CD4-positive, alpha-beta T cell treated with Interleukin-1 beta for 1 hour (primary cell): ENCODE data around the gene FOXF1.

Experiments used
- DNase-seq, 2 donors: peaks; one replicate each; pipeline ENCODE4 v3.0.0-alpha.2; 2020 to 2022

The FOXF1 gene

DNA sequence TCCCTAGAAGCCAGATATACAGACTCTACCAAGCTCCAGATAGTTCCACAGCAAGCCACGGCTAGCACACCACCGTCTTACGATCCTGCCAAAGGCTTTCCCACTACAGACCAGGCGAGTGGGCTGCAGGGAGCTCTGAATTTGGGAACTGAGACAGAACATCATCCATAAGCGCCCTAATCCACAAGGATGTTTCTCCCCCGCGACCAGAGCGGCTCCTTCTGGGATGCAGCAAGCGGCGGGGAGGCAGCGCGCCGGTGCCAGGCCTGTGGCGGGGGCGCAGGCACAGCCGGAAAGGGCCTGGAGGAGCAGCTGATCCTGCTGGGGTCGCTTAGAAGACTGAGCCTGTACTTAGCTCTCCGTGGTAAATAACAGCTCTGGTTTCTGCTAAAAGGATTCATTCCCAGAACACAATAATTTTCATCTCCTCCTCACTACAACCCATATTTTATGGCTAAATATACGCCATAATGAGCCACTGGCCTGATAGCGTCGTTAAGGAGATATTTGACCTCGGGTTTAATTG, 16.2 kb upstream of the FOXF1 start:
- DNase-seq, result no peak

DNA sequence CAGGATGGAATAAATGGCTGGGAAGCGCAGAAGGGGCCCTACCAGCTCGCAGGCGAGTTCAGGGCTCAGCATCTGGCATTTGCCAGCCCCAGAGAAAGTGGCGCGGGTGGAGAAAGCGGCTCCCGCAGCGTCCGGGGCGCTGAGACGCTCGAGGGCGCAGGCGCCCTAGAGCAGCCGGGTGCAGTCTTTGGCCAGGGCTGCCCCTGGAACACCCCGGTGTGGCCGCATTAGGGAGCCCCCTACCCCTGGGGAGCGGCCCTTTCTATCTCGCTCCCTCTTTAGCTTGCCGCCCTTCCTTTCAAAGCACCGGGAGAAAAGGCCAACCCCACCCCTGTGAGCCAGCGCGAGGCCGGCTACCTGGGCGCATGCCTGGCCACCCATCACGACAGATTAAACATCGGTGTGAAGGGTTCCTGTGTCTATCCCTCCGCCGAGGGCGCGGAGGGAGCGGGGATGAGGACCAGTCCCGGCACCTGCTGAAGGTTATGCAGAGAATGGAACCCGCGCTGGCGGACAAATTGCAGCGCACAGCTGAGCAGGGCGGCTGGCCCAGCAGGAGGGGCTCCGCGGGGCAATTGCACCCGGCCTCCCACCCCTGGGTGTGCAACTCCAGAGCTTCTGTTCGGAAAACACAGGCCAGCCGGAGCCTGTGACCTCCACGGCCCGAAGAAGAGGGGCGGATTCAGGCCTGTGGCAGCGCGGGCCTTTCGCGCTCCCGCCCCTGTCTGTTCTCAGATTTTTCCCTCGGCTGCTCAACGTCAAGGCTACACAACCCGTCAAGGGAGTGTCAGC, 15.6 kb upstream of the FOXF1 start:
- no peak for DNase-seq

DNA sequence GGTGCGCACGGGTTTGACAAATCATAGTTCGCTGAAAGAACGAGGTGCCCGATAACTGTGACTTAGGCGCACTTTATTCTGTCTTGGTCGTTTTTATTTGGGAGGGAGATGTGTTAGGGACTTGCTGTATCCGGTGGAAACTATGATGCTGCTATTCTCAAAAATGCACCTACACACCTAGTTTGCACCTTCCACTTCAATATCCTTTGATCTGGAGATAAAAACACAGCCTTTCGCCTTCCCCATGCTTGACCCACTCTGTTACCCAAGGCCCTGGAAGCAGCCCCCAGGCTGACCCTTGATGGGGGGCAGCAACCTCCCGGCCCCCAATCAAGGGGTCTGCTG, 15.0 kb upstream of the FOXF1 start:
- DNase-seq, result no peak

DNA sequence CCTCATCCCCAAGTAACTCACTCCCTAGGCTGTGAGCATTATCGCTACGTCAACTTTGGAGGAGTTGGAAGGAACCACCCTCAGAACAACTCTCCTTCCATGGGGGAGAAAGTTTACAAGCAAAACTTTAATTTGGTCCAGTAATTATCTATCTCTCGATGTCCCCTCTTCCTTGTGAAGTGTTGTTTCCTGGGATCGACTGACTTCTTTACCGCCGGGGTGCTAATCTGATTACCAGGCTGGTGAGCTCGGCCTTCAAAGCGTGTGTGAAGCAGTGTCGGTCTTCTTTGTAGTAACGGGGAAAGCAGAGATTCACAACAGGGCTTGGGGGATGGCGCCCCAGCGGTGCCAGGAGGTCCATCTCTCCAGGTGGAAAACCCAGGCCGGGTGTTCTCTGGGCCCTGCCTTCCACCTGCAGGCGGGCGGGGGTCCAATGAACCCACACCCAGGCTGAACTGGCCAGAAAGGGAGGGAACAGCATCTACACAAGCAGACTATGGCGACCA, 14.5 kb upstream of the FOXF1 start:
- no peak for DNase-seq

DNA sequence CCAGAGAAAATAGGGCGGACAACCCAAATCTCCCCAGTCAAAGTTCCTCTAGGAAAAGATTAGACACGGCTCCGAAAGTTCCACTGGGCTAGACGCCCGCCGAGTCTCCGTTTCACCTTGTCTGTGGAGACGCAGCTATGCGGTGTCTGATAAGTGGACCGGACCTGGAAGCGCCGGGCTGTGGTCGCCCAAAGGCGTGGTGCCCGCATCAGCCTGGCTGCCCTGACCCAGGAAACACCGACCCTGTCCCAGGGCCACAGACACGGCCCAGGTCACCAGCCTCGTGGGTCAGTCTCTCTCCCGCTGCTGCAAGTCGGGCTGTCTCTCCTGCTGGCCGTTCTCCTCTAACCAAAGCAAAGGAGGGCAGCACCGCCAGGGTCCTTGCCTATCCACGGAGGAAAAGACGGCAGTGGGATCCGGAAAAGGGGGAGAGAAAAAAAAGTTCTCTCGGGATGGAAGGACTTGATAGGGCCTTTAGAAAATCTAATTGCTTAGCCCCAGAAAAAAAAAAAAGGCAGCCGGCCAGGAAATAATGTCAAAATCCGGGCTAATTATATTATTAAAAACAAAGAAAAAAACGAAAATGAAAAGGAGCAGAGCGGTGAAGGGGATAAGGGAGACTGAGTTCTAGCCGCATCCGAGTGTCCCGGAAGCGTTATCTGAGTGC, 13.9 kb upstream of the FOXF1 start:
- no peak for DNase-seq

DNA sequence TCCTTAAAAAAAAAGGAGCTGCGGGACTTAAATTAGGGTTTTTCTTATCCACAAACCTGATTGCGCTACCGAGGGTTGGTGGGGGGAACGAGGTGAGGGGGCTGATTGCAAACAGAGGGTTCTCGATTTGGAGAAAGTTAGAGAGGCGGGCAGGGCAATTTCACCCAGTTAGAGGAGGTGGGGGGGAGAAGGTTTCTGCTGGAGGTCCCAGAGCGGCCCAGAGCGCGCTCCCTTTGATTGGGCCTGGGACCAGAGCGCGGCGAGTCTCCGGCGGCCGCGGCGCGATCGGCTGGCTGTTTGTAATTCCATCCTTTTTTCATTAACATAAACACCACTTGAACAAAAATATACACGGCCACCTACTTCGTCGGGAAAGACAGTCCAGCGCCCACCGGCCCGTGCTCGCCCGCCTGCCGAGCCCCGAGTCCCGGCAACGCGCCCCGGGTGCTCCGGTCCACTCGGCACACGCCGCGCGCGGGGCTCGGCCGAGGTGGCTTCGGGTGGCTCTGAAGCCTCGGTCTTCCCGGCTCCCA, 13.3 kb upstream of the FOXF1 start:
- no peak for DNase-seq

DNA sequence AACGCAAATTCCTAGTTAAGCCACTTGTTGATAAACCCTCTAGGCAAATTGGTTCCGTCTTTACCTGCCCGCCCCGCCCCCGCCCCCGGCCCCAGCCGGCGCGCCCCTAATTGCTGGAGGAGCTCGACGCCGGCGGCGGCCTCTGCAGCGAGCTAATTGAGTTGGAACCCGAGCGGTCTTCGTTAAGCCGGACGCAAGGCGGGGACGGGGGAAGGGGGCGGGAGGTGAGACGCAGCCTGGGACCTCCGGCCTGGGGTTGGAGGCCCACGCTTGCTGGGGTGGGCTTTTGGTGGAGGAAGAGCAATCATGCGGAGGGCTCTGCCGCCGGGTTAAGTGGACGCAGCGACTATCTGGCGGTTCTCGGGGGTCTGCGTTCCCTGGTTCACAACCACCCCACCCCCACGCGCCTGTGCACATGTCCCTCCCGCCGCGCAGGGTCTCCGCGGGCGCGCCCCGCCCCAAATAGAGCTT, 12.7 kb upstream of the FOXF1 start:
- DNase-seq, result no peak

DNA sequence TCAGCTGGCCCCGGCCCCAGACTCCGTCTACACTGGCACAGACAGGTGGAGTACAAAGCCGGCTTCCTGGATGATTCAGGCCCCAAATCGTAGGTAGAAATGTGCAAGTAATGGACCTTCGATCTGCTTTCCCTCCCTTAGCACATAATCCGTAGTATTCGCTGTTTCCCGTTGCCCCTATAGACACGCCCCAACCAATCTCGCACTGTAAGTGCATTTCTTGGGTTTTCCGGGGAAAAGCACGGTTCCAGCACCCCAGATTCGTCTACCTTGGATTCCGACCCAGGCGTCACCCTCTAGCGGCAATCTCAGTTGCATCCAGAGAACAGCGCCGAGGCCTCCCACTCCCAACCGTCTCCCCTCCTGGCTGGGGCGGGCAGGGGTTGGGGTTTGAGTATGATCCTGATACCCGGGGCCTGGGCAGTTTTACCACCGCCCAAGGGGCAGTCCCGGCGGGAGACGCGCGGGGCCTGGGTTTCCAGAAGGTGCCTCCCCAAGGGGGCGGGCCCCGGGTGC, 12.1 kb upstream of the FOXF1 start:
- DNase-seq, result no peak

DNA sequence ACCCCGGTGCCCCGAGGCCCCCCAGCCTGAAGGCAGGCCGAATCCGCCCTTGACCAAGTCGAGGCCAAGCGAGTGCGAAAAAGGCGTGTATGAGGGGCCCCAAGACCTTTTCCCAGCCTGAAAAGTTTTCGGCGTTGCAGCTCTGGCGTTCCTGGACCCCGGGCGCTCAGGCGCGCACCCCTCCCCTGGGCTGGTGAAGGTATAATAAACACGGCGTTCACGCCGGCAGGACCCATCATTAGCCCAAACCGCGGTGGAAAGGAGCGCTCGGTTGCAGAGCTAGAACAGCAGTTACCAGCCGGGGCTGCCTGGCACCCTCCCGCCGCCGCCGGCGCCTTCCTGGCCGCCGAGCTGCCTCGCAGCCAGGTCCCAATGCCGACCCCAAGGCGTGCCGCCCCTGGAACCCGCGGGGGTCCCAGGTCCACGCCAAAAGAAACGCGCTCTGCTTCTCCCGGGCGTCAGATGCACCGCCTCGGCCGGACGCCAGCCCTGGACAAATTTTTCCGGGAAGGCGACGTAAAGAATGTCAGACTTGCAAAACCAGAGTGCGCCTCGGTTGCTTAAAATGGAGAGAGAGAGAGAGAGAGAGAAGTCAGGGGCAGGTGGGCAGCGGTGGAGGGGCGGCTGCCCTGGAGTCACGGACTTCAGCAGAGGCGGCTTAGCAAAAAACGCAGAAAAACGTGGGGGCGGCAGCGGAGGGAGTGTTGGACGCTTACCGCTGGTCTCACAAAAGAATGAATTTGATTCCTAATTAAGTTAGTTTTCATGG, 11.5 kb upstream of the FOXF1 start:
- DNase-seq, result no peak

DNA sequence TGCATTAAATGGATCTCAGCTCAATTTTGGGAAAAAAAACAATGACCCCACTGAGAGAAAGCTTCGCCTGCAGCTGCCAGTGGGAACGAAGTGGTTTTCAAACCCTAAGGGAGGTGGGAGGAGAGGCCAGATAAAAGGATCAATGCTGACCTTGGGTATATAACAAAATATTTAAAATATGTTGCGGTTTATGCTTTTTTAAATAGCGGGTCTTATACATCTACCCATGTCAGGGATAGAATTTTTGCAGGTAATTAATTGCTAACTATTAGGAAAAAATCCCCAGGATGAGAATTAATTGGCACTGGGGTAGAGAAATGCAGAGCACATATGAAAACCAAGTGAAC, 10.9 kb upstream of the FOXF1 start:
- no peak for DNase-seq

DNA sequence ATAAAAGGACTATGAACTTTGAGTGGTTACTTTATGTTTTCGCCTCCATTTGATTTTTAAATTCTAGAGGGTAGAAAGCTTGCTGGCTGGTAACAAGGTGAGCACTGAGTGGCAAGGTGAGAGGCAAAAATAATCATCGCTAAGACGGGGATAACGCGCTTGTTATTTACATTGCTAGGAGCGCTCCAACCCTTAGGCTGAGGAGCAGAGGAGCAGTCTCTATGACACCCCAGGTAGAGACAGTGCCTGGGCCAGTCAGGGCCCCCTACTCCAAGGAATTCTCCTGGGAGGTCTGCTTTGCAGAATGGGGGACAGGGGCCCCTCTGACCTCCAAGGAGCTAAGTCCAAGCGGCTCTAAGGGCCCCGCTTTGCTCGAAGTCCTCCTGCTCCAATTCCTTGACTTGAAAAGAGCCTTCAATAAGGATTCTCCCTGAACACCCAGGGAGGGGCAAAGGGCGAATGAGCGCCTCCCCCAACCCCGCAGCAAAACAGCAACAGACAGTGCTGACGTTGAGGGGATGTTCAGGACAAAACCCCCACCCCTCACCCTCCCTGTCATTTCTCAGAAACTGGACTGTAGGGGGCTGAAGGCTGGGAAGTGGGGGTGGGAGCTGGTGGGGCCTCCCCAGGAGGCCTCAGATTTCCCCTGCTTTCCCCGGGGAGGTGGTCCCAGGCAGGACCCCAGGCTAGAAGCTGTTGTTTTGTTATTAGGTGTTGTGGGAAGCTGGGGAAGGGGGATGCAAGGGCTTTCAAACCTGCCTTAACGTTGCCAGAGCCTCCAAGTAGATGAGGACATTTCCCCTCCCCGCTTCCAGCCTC, 10.2 kb upstream of the FOXF1 start:
- DNase-seq, result no peak

DNA sequence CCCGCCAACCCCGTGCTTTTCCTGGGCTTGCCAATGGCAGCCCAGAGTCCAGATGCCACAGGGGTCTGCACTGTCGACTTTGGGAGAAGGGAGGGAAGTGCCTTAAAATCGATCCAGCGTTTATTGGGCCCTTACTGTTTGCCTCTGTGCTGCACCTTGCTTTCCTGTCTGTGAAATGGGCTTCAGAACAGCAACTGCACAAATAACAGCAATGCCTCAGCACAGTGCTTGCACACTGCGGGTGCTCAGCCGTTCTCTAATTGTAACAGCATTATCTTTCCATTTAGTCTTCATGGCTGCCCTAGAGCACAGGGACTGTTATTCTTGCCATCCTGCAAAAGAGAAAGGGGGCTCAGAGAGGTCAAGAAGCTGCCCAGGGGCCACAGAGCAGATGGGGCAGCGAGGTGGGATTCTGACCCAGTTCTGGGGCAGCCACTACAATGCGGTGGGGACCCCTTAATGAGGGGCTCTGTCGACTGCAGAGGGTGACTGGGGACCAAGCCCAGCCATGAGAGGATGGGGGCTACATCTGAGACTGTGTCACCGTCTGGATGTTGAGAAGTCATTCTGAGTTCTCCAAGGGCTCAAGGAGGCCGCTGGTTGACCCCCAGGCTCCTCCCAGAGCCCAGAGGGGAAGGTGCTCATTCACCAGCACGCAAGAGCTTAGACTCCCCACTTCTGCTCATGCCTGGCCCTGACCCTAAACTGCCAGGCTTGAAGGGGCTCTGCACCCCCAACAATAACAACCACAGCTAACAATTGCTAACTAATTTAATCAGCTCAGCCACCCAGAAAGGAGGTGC, 9.4 kb upstream of the FOXF1 start:
- no peak for DNase-seq

DNA sequence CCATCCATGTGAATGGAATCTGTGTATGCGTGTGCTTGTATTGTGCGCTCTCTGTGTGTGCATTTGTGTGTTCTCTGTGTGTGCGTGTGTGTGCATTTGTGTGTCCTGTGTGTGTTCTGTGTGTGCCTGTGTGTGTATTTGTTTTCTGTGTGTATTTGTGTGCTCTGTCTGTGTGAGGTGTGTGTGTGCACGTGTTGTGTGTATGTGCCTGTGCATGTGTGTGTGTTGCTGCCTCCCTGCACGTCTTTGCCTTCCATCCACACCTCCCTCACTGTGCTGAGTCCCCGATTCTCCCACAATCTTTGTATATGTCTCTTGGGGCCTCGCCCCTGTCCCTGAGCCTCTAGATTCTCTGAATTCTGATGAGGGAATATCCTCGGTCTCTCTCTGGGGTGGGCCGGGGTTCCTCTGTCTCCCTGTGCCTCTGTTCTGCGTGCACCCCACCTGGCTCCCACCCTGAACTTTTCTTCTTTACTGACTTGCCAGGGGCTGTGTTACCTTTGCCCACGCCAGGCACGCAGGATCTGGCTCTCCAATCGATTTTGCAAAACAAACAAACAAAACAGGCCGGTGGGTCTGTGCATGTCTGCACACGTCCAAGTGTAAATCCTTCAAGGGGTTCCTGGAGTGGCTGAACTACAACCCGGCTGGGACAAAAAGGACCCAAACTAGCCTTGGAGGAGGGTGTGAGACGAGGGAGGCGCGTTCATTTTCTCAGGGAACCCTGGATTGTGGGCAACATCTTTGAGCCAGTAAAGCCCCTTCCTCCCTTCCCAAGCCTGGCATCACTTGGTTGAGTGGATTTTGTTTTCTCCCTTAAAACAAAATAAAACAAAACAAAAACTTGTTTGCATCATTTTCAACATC, 8.1 kb upstream of the FOXF1 start:
- no peak for DNase-seq

DNA sequence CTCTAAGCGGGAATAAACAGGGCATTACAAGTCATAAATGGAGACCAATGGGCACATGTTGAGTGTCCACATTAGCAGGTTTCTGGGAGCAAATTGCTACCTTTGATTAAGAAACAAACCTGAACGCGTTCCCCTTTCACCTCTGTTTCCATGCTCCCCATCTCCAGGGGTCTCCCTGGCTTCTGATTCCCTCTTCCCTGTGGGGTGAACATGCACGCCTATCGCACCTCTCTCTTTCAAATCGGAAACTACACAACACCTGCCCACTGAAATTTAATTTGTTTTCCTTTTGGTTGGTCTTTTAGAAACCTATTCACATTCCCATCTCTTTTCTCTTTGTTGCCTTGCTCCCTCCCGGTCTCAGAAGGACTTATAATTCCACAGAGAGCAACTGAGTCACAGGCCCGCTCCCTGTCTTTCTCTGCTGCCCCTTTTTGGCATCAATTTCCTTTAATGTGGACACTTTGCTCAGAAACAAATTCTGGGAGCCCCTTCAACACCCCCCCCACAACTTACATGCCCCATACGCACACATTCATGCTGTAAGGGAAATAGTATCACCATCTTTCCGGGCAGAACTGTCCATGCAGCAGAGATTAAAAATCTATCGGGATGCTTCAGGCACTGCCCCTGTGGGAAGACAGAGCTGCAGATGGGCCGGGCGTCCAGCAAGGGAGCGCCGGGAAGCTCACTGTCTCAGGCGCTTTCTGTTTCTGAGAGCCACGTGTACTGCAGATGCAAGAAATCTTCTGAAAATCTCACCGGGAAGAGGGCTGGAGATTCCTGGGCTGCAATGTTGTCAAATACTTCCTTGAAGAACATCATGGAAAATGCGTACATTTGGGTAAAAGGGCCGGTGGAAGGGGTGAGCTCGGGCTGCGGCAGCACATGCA, 7.2 kb upstream of the FOXF1 start:
- DNase-seq, result no peak

DNA sequence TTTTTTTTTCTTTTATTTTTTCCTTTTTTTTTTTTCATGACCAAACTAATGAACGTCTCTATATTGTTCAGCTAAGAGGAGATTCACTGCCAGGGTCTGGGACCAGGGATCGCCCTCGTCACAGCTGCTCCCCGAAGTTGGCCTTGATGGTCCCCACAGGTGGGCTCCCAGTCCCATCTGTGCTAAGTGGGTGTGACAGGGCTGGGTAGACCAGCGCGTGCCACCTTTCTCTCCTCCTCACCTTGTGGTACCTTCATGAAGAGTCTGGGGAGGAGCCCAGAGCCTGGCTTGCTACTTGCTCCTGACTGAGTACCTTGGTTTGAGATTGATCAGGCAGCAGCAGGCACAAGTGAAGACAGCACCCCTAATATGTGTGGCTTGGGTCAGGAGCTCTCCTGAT, 6.5 kb upstream of the FOXF1 start:
- DNase-seq, result no peak

DNA sequence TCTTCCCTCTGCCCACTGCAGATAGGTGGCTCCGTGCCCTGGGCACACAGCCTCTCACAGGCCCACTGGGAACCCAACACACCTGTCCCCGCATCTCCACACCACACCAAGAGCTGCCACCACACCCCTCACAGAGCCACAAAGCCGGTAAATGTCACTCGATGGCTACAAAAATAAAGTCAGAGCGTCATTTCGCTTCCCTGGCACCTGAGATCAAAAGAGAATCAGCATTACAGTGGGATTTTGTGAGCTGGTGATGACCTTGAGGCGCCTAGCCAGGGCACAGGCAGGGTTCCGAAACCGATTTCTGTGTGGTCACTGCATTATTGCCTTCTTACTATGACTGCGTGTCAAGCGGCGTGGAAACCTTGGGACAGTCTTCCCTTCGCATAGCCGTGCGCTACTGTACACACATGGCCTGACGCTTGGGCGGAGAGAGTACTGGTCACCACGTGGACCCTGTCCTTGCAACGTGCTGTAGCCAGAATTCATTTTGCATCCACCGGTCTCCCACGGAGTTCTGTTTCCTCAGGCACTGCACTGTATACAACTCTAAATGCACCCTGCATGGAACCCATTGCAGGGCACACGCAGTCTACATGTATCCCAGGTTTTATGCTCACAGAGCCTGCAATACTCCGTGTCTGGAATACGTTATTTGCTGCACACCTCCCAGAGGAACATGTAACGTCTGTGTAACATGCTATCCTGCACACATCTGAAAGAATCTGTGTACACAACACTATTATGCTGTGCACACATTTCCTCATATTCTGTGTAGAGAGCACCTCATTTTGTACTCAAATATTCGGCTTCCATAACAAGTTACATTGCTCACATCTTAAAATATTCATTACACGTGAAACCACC, 5.8 kb upstream of the FOXF1 start:
- DNase-seq, result no peak

DNA sequence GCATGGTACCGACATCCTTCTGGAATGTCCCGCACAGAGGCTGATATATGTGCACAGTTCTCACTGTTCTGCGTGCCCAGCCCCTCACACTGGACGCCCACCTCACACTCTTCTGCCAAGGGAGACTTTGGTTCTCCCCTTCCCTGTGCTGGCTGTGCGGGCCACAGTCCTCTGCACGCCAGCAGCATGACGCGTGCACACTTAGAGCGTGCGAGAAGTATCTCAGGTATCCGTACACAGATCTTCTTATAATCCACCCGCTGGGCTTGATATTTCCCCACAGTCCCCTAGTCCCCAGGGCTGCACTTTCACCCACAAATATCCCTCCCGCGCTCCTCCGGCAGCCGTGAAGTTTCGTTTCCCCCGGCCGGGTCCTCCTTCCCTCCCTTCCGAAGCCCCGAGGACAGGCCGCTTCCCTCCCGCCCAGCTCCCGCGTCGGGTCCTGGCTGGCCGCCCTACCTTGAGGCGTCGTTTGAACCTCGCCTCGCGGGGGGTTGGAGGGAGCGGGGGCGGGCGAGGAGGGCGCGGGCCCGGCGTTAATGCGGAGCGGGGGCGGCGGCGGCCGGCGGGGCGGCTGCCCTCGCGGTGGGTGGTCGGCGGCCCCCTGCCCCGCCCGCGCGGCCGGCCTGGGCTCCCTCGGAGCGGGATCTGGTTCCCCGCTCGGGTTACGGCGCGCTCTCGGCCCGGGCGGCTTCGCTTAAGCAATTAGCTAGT, 5.0 kb upstream of the FOXF1 start:
- DNase-seq, result no peak
